Upper lobe of left lung (tissue), 6 donors: ENCODE measurements around the gene CACNG1. TPM values are rescaled to one million over a fixed set of nuclear protein-coding genes. Genes with fewer than 3 reads are reported as not detected.
"Not testable (repeated sequence)": the region's sequence is repeated elsewhere in the genome, so short reads cannot be mapped to it uniquely, and the experiment has no call there.

ENCODE experiments used
- ATAC-seq, 2 donors: fragments of 200-7000 bp; cut with Tn5 transposase; one replicate each; pipeline ENCODE4 v1.9.1; 2022; ENCODE audit warnings: mild to moderate bottlenecking in 2 of 2, moderate library complexity in 2 of 2; ENCODE audit not compliant: low FRiP score in 2 of 2
- DNase-seq, 2 donors: peaks; one replicate each; pipeline ENCODE4 v3.0.0-alpha.2; 2019 to 2020
- H3K27ac ChIP-seq, 4 donors: fragments of 200-600 bp; sonication (generic); one replicate each; pipeline ENCODE4 v1.5.1; 2016 to 2019
- H3K27me3 ChIP-seq, 4 donors: fragments of 200-600 bp; sonication (generic); one replicate each; pipeline ENCODE4 v1.5.1; 2017 to 2019
- H3K36me3 ChIP-seq, 4 donors: fragments of 200-600 bp; sonication (generic); one replicate each; pipeline ENCODE4 v1.5.1; 2016 to 2019
- H3K4me1 ChIP-seq, 4 donors: fragments of 200-600 bp; sonication (generic); one replicate each; pipeline ENCODE4 v1.5.1; 2018 to 2019
- H3K4me3 ChIP-seq, 4 donors: fragments of 200-600 bp; sonication (generic); one replicate each; pipeline ENCODE4 v1.5.1; 2017 to 2019; ENCODE audit warnings: mild to moderate bottlenecking in 2 of 4, moderate library complexity in 1 of 4
- H3K9me3 ChIP-seq, 4 donors: fragments of 200-600 bp; sonication (generic); one replicate each; pipeline ENCODE4 v1.5.1; 2018 to 2019
- CTCF ChIP-seq, 6 experiments: fragments of 450-650 bp in 4 of 6; fragments of 200-600 bp in 2 of 6; sonication (generic) in 2 of 6; IDR thresholded peaks; one replicate each; pipeline ENCODE4 v1.5.1; 2016 to 2019; ENCODE audit warnings: antibody characterized with exemption in 6 of 6
- EP300 ChIP-seq, 4 donors: sonication (generic); formaldehyde crosslinking; IDR thresholded peaks; one replicate each; pipeline ENCODE4 v1.5.1; 2017; ENCODE audit warnings: antibody characterized with exemption in 4 of 4, control low read depth in 2 of 4
- POLR2A ChIP-seq, 4 donors: fragments of 450-650 bp; IDR thresholded peaks; one replicate each; pipeline ENCODE4 v1.5.1; 2016 to 2017; ENCODE audit warnings: antibody characterized with exemption in 4 of 4, mild to moderate bottlenecking in 2 of 4
- POLR2AphosphoS5 ChIP-seq, 2 donors: sonication (generic); formaldehyde crosslinking; IDR thresholded peaks; one replicate each; pipeline ENCODE4 v1.5.1; 2017; ENCODE audit warnings: antibody characterized with exemption in 2 of 2
- WGBS, 2 donors: methylation state at CpG; one replicate each; pipeline ENCODE4 v1.1.5; 2017 to 2018; 5-methylcytosine and 5-hydroxymethylcytosine counted together
- total RNA-seq, 6 donors: library from RNA; depleted of rRNA in 4 of 6; stranded (reverse); fragments of >200 nt in 4 of 6; gene quantifications; one replicate each; pipeline versions ENCODE4 v1.1.0 to v1.2.1, GENCODE V29; 2016 to 2021
- donor health status: DM: no; HTN: no; CAD: no; lungs with moderate emphysema.
- donor health status: DM: no; HTN: yes; CAD: no; lungs with severe emphysema.

CACNG1 gene
- total RNA-seq, 6 donors from 2014 or later: 0.61 TPM; not detected in 5

- H3K9me3 ChIP-seq: no peaks in the 10 kb centered on the region
- WGBS, 2 donors: 84 to 99% methylated on average over 6 to 9 of the region's 9 CpGs
- DNase-seq (no peak), ATAC-seq (no peak)
- TF ChIP-seq POLR2AphosphoS5 (IDR thresholded peaks at IDR 0.05): no peak
- TF ChIP-seq CTCF (IDR thresholded peaks at IDR 0.05): no peak
- no peak for TF ChIP-seq POLR2A (IDR thresholded peaks at IDR 0.05)
- no peak for TF ChIP-seq EP300 (IDR thresholded peaks at IDR 0.05)
- no peaks in the 10 kb centered on the region for H3K4me1 ChIP-seq
- H3K27ac ChIP-seq: no peak overlapping the region
- H3K4me3 ChIP-seq: no peak overlapping the region
- H3K27me3 ChIP-seq: no peaks in the 10 kb centered on the region
- H3K36me3 ChIP-seq: no peaks in the 10 kb centered on the region
These were observed 10.7 kb upstream of the CACNG1 start for GRCh38 chr17:67033613-67034012.

DNA sequence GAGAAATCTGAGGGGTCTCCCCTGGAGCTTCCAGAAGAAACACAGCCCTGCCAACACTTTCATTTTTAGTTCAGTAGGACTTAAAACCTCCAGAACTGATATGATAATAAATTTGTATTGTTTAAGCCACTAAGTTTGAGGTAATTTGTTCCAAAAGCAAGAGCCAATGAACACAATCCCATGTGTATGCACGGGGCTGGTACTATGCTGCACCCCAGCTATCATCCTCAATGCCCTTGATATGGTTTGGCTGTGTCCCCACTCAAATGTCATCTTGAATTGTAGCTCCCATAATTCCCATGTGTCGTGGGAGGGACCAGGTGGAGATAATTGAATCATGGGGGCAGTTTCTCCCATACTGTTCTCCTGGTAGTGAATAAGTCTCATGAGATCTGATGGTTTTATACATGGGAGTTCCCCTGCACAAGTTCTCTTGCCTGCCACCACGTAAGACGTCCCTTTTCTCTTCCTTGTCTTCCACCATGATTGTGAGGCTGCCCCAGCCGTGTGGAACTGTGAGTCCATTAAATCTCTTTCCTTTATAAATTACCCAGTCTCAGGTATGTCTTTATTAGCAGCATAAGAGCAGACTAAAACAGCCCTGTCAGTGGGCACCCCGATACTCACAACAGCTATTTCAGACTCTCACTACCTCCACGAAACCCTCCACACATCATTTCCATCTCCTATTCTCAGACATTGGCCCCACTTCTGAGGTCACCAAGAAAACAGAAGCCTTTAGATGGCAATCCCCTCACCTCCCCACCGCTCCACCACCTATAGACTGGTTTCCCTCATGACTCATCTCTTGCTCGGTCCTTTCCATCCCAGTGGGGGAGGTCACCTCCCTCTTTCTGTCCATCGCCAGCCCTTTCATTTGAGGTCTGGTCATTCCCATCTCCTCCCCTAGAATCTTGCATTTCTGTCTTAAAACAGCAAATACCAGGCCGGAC is 8.9 kb upstream of the CACNG1 start:
- no peak for DNase-seq
- no peak overlapping the region for H3K27ac ChIP-seq

GRCh38 chr17:67038861-67039365 is 5.4 kb upstream of the CACNG1 start:
- no peaks in the 10 kb centered on the region for H3K9me3 ChIP-seq
- no peak for TF ChIP-seq POLR2AphosphoS5 (IDR thresholded peaks at IDR 0.05)
- no peak for TF ChIP-seq CTCF (IDR thresholded peaks at IDR 0.05)
- TF ChIP-seq EP300 (IDR thresholded peaks at IDR 0.05): no peak
- TF ChIP-seq POLR2A (IDR thresholded peaks at IDR 0.05): no peak
- H3K36me3 ChIP-seq: no peaks in the 10 kb centered on the region
- no peaks in the 10 kb centered on the region for H3K4me1 ChIP-seq
- no peaks in the 10 kb centered on the region for H3K27me3 ChIP-seq
- DNase-seq: no peak
- ATAC-seq: no peak
- no peak overlapping the region for H3K27ac ChIP-seq
- no peak overlapping the region for H3K4me3 ChIP-seq
- WGBS, 2 donors: 27 to 48% methylated on average over 3 to 5 of the region's 5 CpGs

More for the DNA sequence above, 8.9 kb upstream of the CACNG1 start:
- Histone ChIP-seq H3K36me3 (no peaks in the 10 kb centered on the region), H3K4me3 (no peak overlapping the region), H3K9me3 (no peaks in the 10 kb centered on the region), H3K4me1 (no peaks in the 10 kb centered on the region), H3K27me3 (no peaks in the 10 kb centered on the region)
- no peak for ATAC-seq
- TF ChIP-seq CTCF (IDR thresholded peaks at IDR 0.05) (no peak), POLR2A (IDR thresholded peaks at IDR 0.05) (no peak), POLR2AphosphoS5 (IDR thresholded peaks at IDR 0.05) (no peak), EP300 (IDR thresholded peaks at IDR 0.05) (no peak)
- WGBS, 2 donors: 78 to 82% methylated on average over 10 to 11 of the region's 11 CpGs

- no peaks in the 10 kb centered on the region for H3K27me3 ChIP-seq
- no peak for TF ChIP-seq CTCF (IDR thresholded peaks at IDR 0.05)
- TF ChIP-seq POLR2A (IDR thresholded peaks at IDR 0.05): no peak
- no peak for TF ChIP-seq EP300 (IDR thresholded peaks at IDR 0.05)
- TF ChIP-seq POLR2AphosphoS5 (IDR thresholded peaks at IDR 0.05): no peak
- no peaks in the 10 kb centered on the region for H3K4me1 ChIP-seq
- 86 to 89% methylated on average over 6 of the region's 6 CpGs for WGBS, 2 donors
- DNase-seq (no peak), ATAC-seq (no peak)
- no peaks in the 10 kb centered on the region for H3K9me3 ChIP-seq
- H3K4me3 ChIP-seq: no peak overlapping the region
- no peaks in the 10 kb centered on the region for H3K36me3 ChIP-seq
- H3K27ac ChIP-seq: no peak overlapping the region
These were observed 3.7 kb upstream of the CACNG1 start for GRCh38 chr17:67040652-67041051.

GRCh38 chr17:67041119-67041518 is 3.2 kb upstream of the CACNG1 start:
- not testable (repeated sequence) for H3K27me3 ChIP-seq, DNase-seq, H3K4me3 ChIP-seq, ATAC-seq, H3K9me3 ChIP-seq, H3K36me3 ChIP-seq, H3K27ac ChIP-seq, H3K4me1 ChIP-seq
- 82 to 97% methylated on average over 5 of the region's 5 CpGs for WGBS, 2 donors
